Esophagus muscularis mucosa (tissue), 3 donors: Measurements from ENCODE around the gene MBTPS1.

ENCODE experiments used
- CTCF ChIP-seq, 3 experiments: fragments of 200-600 bp in 2 of 3; fragments of 450-650 bp in 1 of 3; sonication (generic) in 2 of 3; IDR thresholded peaks; one replicate each; pipeline ENCODE4 v1.5.1; 2017 to 2019; ENCODE audit warnings: antibody characterized with exemption in 3 of 3, mild to moderate bottlenecking in 2 of 3, moderate library complexity in 1 of 3
- POLR2A ChIP-seq: fragments of 450-650 bp; IDR thresholded peaks from one replicate; pipeline ENCODE4 v1.6.1; 2017; ENCODE audit warnings: antibody characterized with exemption, moderate library complexity, mild to moderate bottlenecking, low read depth
- POLR2AphosphoS5 ChIP-seq, 2 donors: sonication (generic); formaldehyde crosslinking; IDR thresholded peaks; one replicate each; pipeline ENCODE4 v1.6.1; 2017; ENCODE audit warnings: antibody characterized with exemption in 2 of 2

DNA sequence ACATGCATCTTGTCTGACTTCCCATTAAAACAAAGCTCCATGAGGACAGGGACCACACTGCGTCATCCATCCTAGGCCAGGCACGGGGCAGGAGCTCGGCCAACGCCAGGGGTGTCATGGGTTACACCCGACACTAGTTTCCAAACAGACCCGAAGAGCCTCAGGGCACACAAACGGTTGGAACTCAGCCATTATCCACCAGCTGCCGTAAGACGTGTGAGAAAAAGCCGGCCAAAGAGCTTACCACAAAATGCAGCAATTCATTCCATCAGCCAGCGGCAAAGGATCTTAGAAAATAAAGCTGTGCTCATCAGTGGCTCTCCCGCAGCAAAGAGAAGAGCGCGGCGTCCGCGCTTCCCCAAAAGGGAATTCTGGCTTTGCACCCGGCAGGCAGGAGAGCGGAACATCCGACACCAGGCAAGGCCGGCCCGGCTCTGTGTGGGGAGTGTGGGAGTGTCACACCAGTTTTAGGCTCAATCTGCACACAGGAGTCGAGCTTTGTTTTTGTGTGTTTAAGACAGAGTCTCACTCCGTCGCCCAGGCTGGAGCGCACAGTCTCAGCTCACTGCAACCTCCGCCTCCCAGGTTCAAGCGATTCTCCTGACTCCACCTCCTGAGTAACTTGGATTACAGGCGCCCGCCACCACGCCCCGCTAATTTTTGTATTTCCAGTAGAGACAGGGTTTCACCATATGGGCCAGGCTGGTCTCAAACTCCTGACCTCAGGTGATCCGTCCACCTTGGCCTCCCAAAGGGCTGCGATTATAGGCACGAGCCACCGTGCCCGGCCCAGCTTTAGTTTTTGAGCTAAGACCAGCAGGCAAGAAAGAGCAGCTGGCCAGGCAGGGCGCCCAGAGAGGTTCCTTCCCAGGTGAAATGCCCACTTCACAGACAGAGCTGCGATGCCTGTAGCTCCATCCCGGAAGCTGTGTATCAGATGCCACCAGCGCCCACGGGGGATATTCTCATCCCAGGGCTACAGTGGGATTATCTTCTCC, 75.6 kb downstream of the MBTPS1 start:
- TF ChIP-seq POLR2AphosphoS5 (IDR thresholded peaks at IDR 0.05) (no peak), CTCF (IDR thresholded peaks at IDR 0.05) (no peak), POLR2A (no peak)
